GM19238 (cell line): ENCODE data around the gene MCOLN2.
"Not testable (repeated sequence)": the region's sequence is repeated elsewhere in the genome, so short reads cannot be mapped to it uniquely, and the experiment has no call there.

Experiments used
- DNase-seq: peaks from one replicate; pipeline ENCODE4 v3.0.0; 2011; ENCODE audit warnings: low spot score; ENCODE audit not compliant: insufficient read length

Gene MCOLN2

DNA sequence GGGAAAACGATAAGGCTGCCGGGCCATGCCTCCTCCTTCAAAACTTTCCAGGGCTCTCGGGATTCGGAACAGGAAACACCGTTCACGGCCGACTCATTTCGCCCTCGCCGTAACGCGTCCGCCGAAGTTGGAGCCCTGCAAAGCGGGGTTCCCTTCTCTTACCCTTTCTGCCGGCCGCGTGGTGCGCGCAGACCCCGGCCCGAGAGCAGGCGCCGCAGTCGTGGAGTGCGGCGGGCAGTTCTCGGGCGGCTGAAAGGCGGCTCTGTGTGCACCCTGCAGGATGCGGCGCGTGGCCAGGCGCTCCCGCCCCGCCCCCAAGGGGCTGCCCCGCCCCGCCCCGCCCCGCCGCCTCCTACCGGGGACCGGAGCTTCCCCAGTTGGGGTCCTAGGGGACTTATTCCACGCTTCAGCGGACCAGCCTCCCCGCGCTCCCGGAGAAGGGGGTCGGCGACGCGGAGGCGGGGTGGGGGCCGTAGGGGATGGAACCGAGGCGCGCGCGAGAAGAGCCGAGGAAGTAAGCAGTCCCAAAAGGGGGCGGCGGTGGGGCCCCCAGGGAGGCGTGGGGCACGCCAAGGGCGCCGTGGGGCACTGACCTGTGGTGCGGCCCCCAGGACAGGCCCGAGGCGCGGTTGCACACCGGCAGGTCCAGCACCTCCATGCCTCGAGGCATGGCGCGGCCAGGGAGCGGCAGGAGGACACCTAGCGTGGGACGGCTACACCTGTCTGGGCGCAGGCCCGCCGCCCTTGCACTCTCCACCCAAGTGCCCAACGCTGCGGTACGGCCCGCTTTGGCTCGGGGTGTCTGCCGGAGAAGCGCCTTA is at the start of gene MCOLN2:
Gene MCOLN2 (minus strand): TSS at position 268 of the 821 bp plus-strand sequence. CDS start 241 bp downstream, at position 27.
- peak; percentile 63 for DNase-seq

DNA sequence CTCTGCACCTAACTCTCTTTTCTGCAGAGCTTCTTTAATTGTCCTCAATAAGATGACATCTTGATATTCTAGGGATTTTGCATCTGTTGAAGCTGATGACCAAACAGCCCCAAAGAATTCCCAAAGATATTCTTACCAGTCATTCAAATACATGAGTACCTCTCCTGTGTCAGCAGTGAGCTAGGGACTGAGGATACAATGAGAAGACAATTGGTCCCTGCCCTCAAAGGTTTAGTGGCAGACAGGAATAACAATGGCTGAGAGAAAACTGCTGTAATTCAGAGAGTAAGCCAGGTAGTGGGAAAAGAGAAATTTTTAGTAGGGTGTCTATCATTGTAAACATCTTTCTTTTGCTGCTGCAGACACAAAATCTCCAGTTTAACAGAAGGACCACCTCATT is 45.5 kb upstream of the MCOLN2 start:
- DNase-seq: no peak

DNA sequence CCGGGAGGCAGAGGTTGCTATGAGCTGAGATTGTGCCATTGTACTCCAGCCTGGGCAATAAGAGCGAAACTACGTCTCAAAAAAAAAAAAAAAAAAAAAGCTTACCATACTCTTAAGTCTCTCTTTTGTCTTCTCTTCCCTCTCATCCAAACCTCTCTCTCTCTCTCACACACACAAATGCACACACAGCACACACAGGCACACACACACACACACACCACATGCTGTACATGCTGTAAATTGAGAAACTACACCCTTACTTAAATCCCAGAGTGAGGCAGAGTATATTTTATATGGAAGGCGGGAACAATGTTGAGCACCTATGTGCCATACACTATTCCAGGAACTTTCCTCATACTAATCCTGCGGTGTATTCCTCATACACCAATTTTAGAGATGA is 44.9 kb upstream of the MCOLN2 start:
- DNase-seq: no peak

DNA sequence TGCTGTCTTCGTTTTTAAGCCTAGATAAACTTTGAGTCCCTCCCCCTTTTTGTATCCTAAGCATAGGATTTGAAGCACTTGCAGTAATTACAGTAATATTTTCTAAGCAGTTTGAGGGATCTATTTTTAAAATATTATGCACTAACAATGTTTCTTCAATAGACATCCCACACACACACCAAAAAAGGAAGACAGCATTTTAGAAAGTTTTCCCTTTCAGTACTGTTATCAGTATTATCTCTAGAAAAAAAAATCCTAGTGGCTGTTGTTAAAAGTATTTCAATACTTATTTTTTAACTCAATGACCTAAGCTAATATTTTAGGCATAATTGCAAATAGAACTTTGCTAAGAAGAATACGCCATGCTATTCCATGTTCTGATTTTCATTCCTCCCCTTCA is 36.3 kb upstream of the MCOLN2 start:
- no peak for DNase-seq

DNA sequence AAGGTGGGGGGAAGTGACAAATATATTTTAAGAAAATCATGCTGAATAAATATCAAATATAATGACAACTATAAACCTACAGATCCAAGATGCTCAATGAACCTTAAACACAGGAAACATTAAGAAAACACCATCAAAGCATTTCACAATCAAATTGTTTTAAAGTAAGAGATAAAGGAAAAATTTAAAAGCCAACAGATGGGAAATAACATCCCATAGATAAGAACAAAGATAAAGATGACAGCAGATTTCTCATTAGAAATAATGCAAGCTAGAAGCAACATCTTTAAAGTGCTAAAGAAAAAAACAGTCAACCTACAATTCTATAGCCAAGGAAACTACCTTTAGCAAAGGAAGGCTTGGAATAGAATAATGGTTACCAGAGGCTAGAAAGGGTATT is 33.6 kb upstream of the MCOLN2 start:
- no peak for DNase-seq

DNA sequence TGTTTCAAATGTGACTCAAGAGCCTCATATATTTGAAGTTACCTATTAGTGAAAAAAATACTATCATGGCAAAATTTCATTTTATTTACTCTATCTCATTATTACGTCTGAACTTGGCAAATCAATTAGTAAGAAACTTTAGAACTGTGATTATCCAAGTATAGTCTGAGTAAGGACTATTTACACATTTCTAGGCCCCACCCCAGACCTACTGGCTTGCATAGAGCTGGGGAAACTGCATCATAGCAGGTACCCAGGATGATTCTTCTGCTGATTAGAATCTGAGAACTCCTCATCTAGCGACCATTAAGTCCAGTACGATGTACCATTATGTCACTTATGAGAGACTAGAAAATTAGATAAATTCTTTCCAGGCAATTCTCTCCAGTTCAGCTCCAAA is 31.2 kb upstream of the MCOLN2 start:
- DNase-seq: no peak

DNA sequence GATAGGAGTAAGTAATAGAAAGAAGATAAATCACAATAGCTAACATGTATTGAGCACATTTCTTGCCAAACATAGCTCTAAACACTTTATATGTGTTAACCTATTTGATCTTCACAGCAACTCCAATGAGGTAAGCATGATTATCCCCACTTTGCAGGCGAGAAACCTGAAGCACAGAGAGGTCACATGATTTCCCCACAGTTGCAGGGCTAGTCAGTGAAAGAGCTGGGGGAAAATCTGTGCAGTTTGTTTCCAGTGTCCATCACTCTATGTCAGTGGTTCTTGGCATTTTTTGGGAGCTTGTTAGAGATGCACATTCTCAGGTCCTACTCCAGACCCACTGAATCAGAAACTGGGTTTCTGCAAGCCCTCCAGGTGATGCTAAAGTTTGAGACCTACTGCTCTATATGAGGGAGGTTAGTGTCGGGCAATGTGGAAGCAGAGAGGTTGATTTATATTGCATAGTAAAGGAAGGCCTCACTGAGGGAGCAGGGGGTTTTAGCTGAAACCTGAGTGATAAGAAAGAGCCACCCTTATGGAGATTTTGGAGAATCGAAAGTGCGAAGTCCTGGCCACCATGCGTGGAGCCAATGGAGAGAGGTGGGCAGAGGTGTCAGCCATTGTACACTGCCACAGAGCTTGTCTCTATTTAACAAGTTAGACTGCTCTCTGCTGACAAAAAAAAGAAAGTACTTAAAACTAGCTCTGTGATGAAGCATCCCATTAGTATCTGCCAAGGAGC is 30.5 kb upstream of the MCOLN2 start:
- DNase-seq: no peak

DNA sequence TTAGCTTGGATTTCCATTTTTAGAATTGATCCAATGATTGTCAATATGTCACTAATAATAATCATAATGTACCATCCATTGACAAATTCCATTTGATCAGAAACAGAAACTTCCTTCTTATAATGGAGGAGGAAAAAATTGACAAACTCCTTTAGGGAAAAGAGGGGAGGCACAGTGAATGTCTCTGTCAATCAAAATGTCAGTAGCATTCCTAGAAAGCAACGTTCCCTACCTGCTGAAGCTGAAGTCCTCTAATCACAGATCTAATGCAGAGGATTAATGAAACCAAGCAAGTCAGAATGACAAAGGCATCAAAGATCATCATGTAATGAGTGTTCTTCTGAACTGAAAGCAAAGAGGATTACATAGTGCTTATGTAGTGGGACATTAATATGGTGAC is 29.0 kb upstream of the MCOLN2 start:
- no peak for DNase-seq

DNA sequence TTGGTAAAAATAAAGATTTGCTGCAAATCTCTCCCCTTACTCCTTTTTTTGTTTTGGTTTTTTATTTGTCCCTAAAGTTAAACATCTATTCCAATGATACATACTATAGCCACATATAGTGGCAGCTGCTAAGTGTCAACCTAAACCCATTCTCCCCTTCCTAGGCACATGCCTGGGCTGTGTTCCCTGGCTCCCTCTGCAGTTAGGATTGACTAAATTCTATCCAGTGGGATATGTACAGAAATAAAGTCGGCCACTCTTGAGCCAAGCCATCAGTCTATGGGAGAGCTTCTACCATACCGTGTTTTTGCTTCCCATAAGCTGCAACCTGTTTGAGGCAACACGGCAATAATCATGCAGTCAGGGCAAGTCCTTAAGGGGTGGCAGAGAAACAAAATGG is 27.8 kb upstream of the MCOLN2 start:
- no peak for DNase-seq

DNA sequence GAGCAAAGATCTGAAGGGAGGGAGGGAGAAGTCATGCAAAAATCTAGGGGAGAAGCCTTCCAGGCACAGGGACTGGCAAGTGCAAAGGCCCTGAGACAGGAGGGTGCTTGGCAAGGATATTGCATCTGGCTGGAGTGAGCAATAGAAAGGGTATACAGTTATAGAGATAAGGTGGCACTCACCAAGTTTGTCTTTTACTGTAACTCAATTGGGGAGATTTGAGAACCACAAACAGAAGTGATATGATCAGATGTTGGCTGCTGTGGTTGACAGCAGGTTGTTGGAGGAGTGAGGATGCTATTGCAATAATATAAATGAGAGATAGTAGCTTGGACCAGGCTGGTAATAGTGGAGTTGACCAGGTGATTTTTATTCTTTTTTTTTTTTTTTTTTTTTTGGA is 25.8 kb upstream of the MCOLN2 start:
- DNase-seq: no peak

DNA sequence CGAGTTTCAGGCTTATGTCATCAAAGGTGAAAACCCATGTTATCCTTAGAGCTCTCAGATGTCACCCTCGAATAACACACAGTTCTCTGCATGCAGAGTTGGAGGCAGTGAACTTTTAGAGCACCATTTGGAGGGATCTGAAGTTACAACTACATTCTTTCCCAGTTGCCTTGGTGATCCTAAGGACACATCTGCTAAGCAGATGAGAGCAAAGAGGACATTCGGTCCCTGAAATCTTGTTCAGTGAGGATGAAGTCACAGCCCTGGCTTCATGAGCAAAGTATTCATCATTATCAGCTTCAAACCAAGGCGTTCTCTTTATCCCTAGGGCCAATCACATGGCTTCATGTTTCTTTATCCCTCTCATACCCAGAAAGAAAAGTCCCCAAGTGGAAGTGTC is 23.1 kb upstream of the MCOLN2 start:
- no peak for DNase-seq

DNA sequence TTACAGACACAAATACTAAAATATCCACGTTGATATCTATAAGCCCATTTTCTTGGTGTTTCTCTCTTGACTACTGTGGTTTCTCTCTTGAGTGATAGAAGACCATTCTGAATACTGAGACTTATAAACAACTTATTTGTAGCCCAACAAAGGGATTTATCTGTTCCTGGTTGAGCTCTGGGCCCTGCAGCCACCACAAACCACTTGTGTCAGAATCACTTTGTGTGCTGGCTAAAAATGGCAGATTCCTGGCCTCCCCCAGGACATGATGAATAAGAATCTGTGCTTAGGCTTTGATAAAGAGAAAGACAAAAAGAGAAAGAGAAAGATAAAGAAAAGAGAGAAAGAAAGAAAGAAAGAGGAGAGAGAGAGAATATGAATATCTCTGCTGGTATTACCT is 18.9 kb upstream of the MCOLN2 start:
- no peak for DNase-seq

DNA sequence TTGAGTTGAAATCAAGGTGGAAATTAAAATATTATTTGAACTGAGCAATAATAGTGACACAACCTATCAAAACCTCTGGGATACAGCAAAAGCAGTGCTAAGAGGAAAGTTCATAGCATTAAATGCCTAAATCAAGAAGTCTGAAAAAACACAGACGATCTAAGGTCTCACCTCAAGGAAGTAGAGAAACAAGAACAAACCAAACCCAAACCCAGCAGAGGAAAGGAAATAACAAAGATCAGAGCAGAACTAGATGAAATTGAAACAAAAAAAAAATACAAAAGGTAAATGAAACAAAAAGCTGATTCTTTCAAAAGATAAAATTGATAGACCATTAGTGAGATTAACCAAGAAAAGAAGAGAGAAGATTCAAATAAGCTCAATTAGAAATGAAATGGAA is 8.7 kb upstream of the MCOLN2 start:
- DNase-seq: not testable (repeated sequence)

DNA sequence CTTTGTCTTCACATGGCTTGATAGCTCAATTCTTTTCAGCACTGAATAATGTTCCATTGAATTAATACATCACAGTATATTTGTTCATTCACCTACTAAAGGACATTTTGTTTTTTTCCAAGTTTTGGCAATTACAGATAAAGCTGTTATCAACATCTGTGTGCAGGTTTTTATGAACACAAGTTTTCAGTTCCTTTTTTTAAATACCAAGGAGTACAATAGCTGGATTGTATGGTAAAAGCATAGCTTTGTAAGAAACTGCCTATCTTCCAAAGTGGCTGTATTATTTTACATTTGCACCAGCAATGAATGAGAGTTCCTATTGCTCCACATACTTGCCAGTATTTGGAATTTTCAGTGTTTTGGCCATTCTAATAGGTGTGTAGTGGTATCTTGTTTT is 4.8 kb upstream of the MCOLN2 start:
- no peak for DNase-seq

DNA sequence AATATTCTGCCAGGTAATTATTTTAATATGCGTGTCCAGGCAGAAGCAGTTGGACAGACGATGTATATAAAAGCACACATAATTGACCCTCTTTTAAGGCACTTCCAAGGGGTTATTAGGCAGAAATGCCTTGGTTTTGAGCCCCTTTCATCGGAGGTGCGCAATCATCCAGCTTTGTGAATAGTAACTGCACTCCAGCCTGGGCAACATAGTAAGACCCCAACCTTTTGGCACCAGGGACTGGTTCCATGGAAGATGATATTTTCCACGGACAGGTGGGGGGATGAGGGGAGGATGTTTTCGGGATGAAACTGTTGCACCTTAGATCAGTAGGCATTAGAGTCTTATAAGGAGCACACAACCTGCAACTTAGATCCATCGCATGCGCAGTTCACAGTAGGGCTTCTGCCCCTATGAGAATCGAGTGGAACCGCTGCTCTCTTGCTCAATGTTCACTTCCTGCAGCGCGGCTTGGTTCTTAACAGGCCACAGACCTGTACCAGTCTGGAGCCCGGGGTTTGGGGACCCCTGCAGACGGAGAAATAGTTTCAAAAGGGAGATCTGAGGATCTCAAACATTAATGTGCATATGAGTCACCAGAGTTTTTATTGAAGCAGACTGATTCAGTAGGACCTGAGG is 1.8 kb upstream of the MCOLN2 start:
- no peak for DNase-seq

DNA sequence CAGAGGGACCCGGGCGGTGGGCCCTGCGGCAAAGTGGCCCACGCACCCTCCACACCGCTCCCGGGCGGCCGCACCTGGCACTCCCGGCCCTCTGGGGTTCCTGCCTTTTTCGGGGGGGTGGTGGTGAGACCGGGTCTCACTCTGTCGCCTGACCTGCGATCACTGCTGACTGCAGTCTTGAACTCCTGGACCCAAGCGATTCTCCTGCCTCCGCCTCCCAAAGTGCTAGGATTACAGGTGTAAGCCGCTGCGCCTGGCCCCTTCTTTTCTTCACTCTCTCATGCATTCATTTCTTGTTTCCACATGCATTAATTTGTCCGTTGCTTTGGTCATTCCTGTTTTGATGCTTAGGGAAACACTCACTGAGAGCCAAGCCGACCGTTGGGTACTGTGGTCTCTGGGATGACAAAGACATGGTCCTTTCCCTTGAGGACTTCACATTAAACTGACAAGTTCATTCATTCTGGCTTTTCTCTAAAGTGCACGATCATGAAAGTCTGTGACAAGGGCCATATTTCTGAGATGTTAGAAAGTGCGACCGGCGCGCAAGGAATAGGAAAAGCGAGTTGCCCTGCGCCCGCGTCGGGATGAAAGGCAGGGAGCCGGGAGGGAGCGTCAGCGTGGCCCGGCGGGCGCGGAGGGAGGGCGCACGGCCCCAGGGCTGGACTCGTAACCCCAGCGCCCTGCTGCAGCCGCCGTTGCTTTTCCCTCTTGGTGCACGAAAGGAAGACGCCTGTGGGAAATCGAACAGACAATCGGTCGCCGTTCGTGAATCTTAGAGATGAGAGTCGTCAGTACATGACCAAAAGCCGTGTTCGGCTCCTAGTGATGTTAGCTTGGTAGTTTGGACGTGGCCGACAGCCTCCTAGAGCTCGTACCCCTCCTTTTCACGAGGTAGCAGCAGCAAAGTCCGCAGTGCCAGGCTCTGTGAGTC is 1.0 kb upstream of the MCOLN2 start:
- DNase-seq: no peak

DNA sequence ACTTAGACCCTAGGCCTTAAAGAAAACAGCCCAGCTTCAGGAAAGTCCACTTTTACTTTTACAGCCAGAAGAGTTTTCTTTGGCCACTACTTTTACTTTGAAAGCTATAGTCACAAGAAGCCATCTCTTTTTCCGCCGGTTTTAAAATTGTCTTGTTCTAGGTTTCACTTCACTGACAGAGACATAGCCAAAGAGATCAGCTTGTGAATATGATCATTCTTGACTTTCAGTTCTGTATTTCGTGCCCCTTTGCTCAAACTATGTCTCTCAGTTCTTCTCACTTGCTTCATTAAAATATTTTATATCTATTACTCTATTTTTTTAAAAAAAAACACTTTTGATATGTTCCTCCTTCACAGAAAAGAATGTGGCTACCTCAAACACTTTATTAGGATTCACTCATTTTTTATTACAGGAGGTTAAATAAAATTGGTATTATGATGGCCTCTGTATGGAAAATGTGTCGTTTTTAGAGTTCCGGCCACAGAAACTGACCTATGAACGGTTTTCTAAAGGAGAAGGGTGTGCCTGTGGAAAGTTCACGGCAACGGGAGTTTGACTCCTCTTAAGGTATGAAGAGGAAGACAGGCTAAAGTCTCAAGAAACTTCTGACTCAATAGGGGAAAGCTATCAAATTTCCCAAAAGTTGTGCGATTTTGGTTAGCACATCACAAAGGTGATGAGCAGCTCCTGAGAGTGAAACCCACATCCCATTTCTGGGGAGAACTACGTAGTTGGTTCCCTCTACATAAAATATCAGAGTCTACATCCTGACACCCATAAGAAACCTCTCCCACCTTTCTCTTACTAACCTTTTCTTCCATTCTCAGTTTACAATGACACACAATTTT is 1.2 kb downstream of the MCOLN2 start:
- no peak for DNase-seq

DNA sequence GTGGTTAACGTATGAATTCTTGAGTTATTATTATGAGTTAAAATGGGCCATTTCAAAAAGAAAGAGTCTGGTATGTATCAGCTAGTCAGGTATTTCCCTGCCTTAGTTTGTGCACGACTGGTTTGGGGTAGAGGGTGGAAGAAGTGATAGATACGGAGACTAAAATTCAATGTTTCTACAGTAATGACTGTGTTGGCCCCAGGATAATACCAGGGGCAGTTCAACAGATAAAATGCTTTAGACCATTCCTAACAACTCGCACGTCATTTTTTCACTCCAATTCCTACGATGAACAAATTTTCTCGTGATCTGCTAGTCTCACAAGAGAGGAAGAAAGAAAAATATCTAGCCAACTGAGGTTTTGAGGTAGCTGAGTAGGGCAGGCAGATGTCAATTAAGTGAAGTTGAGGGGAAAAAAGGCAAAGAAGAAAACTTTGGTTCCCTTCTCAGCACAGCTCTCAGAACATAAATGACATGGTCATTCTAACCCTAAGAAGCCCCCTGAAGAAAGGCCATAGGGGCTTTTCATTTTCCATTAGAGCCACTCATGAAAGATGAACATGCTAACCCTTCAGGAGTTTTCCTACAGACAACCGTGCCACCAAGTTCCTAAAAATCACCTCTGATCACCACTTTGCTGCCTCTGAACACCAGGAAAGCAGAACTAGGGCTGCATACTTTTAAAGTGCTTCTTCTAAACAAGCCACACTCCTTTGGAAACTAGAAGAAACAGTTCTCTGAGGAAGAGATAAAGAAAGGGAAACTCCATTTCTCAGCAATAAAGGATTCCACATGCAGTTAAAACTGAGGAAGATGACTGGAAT is 5.6 kb downstream of the MCOLN2 start:
- no peak for DNase-seq

DNA sequence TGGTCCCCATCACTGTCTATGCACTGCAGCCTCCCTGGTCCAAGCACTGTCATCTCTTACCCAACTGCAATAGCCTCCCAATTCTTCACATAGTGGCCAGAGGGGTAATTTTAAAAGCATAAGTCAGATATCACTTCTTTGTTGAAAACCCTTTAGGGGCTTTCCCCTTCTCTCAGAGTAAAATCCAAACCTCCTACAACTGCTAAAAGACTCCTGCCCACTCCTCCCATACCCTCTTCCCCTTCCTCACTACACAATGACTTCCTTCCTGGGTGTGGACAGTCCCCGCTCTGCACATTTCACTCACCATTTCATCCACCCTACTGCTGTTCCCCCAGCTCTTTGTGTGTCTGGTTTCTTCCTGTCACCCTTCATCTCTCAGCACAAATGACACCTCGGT is 8.3 kb downstream of the MCOLN2 start:
- no peak for DNase-seq
